GM21717 (cell line): ENCODE data around the gene RPL18.
A peak's percentile ranks its signal among the peaks of the same experiment; 100 is the strongest.

Experiments used
- ATAC-seq: cut with Tn5 transposase; IDR thresholded peaks from one replicate; pipeline ENCODE4 v1.9.1; 2021; ENCODE audit warnings: mild to moderate bottlenecking, moderate library complexity; ENCODE audit not compliant: unreplicated experiment

Gene RPL18

DNA sequence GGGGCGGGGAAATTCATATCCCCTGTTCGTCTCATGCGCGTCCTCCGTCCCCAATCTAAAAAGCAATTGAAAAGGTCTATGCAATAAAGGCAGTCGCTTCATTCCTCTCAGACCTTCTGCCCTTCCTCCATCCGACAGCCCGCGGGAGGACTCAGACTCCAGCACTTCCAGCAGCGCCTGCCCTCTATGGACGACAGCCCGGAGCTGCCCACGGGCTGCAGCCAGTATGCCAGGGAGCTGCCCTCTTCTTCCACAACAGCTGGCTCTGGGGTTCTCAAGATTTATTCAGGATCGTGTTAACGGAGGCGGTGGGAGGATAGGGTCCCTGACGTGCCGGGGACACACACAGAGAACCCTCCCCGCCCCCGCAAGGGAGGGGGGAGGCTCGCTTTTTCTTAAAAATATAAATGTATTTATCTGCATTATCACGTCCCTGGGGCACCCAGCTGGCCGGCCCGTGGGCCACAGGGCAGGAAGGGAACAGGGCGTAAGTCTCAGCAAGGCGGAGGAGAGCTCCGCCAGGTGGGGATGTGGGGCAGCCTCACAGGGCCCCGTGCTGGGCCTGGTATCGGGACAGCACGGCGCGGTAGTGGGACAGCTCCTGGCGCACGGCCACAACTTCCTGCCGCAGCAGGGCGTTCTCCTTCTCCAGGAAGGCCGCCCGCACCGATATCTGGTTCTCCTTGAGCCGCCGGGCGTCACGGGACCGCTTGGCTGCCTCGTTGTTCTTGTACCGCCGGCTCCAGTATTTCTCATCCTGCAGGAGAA, 11.5 kb upstream of the RPL18 start:
- no peak for ATAC-seq

- no peak for ATAC-seq
Measured at GRCh38 chr19:48629599-48630295, 10.8 kb upstream of the RPL18 start.

DNA sequence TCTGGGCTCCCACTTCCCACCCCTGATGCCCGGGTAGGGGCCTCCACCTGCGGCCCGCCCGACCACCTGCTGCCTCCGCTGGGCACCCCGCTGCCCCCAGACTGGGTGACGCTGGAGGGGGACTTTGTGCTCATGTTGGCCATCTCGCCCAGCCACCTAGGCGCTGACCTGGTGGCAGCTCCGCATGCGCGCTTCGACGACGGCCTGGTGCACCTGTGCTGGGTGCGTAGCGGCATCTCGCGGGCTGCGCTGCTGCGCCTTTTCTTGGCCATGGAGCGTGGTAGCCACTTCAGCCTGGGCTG, 10.3 kb upstream of the RPL18 start:
- ATAC-seq, result no peak

DNA sequence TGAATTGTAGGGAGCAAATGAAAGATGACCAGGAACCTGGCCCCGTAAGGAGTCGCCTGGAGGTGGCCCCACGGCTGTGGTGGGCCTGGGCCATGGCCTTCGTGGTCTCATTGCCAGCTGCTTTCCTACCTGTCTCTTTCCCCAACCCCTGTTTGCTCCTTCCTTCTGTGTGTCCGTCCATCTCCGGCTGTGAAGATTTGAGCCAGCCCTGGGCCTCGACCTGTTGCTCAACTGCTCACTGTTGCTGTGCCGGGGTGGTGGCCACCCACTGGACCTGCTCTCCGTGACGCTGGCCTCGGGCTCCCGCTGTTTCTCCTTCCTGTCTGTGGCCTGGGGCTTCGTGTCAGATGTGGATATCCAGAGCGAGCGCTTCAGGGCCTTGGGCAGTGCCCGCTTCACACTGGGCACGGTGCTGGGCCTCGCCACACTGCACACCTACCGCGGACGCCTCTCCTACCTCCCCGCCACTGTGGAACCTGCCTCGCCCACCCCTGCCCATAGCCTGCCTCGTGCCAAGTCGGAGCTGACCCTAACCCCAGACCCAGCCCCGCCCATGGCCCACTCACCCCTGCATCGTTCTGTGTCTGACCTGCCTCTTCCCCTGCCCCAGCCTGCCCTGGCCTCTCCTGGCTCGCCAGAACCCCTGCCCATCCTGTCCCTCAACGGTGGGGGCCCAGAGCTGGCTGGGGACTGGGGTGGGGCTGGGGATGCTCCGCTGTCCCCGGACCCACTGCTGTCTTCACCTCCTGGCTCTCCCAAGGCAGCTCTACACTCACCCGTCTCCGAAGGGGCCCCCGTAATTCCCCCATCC, 9.7 kb upstream of the RPL18 start:
- no peak for ATAC-seq

GRCh38 chr19:48627865-48628314, 8.9 kb upstream of the RPL18 start:
- no peak for ATAC-seq

GRCh38 chr19:48627201-48627864, 8.4 kb upstream of the RPL18 start:
- no peak for ATAC-seq

DNA sequence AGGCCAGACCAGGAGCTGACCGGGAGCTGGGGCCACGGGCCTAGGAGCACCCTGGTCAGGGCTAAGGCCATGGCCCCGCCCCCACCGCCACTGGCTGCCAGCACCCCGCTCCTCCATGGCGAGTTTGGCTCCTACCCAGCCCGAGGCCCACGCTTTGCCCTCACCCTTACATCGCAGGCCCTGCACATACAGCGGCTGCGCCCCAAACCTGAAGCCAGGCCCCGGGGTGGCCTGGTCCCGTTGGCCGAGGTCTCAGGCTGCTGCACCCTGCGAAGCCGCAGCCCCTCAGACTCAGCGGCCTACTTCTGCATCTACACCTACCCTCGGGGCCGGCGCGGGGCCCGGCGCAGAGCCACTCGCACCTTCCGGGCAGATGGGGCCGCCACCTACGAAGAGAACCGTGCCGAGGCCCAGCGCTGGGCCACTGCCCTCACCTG, 6.9 kb upstream of the RPL18 start:
- no peak for ATAC-seq

DNA sequence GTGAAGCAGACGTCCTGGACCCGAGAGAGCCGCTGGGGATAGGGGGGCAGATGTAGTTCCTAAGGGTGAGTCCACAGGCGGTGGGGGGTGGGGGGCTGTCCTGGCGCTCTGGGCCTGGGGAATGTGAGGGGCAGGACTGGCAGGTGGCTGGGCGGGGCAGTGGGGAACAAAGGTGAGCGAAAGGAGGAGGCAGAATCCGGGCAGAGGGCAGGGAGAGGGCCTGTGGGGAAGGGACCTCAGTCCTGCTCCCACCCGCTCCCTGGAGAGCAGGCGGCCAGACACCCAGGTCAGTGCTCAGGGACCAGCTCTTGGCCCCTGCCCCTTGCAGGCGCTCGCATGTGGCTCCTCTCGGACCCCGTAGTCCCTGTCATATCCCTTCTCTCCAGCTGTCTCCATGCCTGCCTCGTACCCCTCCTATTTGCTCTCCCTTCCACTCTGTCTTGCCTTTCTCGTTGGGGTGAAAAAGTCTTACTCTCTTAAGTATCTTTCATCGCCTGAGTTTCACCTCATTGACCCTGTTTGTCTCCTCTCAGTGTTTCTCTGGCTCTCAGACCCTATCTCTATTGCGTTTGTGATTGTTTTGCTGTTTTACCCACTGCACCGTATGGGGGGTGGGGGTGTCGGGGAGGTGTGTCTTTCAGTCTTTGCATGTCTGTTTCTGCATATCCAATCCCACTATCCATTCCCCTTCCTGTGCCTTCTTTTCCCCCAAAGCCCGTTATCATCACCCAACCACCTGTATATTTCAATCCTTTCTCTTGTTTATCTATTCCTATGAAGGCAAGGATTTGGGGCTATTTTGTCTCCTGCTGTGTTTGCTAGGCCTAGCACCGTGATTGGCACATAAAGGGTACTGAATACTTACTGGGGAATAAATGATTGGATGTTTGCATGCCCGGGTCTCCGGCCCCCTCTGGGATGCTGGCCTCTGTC, 6.1 kb upstream of the RPL18 start:
- no peak for ATAC-seq

DNA sequence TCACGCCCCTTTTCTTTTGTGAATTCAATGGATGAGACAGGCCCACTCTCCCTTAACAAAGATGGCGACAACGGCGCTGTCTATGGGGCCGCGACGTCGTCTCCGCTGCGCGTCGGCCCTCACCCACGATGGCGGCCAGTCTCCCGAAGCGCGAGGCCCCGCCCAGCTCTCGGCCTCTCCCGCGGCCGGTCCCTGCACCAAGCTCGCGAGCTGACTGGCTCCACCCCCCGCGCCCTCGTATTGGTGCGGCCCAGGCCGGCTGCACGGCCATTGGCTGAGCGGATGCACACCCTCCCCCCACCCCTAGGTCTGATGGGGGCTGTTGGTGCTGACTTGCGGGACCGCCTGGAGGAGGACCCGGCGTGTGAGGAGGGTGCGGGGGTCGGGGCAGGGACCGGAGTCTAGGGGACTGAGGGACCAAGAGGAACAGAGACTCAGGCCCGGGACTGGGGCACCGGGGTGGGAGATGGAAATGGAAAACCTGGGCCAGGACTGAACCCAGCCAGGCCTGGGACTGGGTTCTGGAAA, 5.2 kb upstream of the RPL18 start:
- peak; percentile 51 for ATAC-seq

GRCh38 chr19:48623556-48624066, 4.6 kb upstream of the RPL18 start:
- ATAC-seq, result no peak

DNA sequence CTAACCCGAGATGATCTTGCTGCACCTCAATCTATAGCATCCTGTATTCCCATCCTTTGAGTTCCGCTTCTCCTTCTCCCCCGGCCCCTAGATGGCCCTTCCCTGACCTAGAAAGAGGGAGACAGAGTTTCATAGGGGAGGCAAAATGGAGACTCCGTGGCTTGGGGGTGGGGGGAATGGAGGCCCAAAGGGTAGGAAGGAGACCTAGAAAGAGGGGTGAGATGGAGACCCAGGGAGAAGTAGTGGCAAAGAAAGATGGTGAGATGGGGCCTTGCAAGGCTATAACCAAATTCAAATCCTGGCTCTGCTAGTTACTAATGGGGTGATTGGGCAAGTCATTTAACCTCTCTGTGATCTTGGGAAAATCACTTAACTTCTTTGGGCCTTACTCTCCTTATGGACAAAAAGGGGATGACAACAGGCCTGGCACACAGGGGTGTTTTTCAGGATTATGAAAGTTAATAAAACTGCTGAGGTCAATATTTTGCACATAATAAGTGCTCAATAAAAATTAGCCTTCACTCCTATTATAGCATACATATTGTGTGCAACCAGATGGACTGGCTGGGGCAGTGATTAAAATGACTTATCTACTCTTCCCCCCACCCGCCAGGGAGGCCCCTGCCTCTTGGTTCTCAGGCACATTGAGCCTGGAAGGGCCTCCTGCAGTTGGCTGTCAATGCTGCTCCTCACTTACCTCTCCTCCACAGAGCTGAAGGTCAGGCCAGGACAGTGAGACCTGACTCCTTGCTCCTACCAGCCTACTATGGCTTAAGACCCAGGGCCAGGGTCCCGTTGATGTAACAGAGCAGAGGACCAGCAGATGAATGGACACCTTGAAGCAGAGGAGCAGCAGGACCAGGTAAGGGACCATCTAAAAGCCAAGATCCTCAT, 961 bp upstream of the RPL18 start:
- no peak for ATAC-seq

- no peak for ATAC-seq
Measured at GRCh38 chr19:48618278-48618915, 581 bp downstream of the RPL18 start.

DNA sequence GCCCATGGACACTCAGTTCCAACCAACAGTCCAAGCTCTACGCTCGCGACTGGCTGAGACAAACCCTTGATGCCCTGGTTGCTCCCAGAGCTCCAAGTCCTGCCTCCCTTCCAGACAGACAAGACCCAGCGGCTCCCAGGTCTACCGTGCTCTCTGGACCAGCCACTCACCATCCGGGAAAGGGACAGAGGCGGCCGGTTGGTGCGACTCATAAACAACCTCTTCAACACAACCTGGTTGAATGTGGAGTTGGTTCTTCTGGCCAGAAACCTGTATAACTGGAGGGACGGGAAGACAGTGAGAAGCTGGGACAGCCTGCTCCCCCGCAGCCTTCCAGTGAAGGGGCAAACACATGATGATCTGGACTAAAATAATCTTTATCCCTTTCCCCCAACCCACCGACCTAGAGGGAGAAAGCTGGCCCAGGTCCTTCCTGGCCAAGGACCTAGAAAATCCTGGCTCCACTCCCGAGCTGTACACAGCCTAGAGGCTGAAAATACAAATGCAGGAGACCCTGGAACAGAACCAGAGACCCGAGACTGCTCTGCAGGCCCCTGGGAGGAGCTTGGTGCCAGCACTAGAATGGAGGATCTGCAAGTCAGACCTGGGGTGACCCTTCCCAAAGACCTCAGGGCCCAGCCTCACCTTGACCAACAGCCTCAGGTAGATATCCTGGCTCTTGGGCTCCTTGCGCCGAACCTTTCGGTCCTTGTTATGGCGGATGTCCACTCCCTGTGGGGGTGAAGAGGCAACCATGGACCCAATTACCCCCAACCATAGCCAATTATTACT, 1.6 kb downstream of the RPL18 start:
- ATAC-seq, result no peak

DNA sequence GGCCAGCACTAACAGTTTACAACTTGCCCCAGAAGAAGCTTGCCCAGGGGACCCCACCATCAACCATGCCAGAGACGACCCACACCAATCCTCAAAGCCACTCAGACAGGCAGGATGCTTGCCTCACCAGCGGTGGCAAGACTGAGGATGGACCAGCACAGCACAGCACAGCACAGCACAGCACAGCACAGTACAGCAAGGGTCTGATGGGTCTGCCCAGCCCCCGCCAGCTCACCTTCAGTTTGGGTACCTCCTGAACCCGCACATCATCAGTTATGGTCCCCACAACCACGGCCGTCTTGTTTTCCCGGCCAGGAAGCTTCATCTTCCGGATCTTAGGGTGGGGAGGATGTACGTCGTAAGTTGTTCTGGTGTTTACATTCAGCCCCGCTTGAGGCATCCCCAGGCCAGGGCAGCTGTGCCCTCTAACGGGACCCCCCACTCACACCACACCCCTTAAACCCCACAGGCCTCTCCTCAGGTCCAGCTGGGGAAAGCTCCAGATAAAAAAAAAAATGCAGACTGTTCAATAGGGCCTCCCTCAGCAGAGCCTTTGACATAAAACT, 2.4 kb downstream of the RPL18 start:
- ATAC-seq, result no peak

GRCh38 chr19:48616041-48616436, 2.9 kb downstream of the RPL18 start:
- no peak for ATAC-seq

DNA sequence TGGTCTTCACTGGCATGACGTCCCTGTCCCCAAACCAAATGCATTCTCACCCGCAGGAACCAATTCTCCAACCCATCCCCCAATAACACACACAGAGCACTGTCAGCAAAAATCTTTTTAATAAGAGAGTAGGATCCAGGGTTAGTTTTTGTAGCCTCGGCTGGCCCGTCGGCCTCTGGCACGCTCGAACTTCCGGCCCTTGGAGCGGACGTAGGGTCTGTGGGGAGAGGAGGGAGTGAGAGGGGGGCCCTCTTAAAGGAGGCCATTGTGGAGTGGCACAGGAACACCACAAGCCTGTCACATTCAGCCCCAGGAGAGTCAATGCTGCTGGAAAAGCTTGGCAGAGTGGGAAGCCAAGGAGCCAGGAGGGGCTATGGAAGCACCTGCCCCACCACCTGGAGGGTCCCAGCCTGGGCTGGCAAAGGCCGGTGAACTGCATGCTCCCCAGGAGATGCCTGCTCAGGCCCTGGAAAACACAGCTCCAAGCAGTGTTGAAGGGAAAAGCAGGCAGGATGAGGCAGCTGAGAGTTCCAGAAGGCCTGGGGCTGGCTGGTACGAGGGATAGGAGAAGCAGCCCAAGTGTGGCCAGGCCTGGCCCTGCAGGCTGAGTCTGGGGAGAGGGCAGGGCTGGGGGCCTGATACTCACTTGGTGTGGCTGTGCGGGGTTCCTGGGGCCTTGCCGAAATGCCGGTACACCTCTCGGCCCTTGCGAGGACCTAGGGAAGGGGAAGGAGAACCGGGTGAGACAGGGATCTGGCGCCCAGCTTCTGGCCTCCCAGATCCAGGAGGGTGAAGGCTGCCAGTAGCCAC, 3.5 kb downstream of the RPL18 start:
- ATAC-seq, result no peak
